Dedifferentiated amniotic fluid mesenchymal stem cell (primary cell): ENCODE measurements around the gene TRA2B.
A peak's percentile ranks its signal among the peaks of the same experiment; 100 is the strongest.

Experiments
- DNase-seq: peaks from one replicate; pipeline ENCODE4 v3.0.0-alpha.2; 2016; ENCODE audit errors: extremely low spot score

The TRA2B gene

DNA sequence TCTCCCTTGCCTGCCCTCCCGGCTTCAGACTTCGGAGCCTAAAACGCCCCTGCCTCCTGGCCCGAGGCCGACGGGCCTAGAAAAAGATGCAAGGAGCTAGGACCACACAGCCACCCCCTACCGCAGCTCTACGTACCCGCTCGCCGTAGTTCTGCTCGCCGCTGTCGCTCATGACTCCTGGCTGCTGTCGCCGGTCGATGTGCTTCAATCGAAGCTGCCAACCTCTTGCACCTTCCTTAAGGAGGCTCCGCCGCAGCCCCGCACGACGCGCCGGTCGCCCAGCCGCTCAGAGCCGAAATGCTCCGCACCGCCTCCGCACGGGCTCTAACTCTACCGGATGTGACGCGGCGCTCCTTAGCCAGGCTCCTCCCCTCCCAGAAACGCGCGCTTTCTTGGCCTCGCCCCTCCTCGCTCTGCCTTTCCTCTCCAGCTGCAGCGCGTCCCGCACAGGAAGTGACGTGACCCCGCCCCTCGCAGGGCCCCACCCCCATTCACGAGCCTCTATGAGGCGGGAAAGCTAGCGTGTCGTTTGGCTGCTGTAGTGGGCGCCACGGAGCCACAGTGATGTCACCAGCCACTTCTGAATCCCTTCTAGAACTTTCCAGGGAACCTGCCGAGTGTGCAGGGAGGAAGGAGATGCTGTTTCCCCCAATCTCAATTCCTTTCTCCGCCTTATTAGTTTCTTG is at the start of gene TRA2B:
TSS of gene TRA2B (minus strand) at position 326 of the 686 bp plus-strand sequence. CDS start at position 172, 154 bp downstream.
- DNase-seq: peak; percentile 99

DNA sequence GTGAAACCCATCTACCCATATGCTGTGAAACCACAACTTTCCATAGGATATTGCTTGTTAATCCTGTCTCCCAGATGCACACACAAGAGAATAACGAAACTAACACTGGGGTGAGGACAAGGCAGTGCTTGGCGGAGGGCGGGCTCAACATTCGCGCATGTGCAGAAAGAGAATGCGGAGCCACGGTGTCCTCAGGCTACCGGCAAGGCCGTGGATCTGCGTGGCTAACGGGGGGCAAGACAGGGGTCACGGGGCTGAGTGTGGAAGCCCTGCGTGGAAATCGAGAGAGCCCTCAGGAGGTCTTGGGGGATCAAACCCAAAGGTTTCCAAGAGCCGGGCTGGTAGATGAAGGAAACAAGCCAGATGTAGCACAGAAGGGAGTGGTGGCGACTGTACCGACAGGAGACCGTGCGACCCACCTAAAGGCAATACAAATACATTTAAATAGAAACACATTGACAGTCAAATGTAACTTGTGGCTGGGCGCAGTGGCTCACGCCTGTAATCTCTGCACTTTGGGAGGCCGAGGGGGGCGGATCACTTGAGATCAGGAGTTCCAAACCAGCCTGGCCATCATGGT is 48.5 kb upstream of the TRA2B start:
- no peak for DNase-seq

DNA sequence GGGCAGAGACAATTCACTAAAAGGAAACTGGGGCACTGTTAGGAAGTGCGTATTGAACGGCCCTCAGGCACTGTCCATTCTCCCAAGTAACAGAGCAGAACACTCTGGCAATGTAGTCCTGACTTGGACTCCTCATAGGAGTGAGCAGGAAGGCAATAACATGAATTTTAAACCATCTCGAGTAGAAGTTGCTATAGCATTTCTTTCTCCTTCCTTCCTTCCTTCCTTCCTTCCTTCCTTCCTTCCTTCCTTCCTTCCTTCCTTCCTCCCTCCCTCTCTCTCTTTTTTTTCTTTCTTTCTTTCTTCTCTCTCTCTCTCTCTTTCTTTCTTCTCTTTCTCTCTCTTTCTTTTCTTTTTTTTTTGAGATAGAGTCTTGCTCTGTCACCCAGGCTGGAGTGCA is 46.4 kb upstream of the TRA2B start:
- DNase-seq: no peak

DNA sequence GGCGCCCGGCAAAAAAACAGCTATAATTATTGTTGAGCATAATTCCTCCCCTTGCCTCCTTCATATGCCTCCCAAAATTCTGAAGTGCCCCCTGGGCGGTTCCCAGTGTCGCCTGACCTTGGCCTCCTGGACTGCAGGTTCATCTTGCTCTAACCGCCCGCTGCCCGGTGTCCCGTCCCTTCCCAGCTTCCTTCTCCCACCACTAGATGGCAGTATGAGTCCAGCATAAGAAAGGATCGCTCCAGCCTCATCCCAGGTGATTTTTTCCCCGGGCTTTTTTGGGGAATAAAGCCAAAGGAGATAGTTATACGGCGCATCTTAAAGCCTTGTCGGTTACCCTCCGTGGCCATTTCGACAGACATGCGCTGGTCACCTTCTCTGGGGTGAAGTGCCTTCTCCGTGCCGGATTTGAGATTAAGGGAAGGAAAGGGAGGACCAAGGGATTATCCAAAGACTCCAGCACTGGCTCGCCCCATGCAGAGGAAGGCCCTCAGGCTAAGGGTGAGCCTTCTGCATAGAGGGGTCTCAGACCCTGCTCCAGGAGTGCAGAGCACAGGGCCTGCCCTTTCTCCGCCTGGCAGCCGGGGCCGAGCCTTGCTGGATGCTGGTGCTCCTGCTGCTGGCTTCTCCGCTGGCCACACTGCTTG is 45.8 kb upstream of the TRA2B start:
- peak; percentile 71 for DNase-seq

DNA sequence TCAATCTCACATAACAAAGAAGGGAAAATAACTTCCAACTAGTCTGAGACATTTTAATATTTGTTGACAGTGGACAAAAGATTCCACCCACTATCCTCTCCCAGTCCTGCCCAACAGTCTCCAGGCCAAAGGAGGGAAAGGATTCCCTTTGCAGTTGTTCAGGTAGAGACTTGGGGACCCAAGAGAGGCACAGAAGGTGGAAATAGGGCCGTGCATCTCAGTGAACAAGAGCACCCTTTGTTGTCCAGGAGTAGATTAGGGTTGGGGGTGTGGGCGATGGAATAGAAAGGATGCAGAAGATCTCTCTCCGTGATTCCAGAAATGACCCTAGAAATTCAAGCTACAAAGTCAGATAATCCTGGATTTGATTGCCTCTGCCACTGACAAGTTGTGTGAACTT is 44.8 kb upstream of the TRA2B start:
- no peak for DNase-seq

DNA sequence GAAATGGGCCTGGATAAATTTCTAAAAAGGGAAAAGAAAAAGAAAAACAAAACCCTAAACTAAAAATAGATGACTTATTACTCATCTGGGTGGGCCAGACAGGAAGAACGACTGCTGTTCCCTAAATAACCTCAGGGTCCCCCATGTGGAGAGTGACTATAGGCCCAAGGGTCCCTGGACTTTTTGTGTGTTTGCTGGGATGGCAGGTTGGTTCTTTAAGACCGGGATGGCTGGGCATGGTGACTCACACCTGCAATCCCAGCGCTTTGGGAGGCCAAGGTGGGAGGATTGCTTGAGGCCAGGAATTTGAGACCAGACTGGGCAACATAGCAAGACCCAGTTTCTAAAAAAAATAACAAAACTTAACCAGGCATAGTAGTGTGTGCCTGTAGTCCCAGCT is 43.8 kb upstream of the TRA2B start:
- no peak for DNase-seq

DNA sequence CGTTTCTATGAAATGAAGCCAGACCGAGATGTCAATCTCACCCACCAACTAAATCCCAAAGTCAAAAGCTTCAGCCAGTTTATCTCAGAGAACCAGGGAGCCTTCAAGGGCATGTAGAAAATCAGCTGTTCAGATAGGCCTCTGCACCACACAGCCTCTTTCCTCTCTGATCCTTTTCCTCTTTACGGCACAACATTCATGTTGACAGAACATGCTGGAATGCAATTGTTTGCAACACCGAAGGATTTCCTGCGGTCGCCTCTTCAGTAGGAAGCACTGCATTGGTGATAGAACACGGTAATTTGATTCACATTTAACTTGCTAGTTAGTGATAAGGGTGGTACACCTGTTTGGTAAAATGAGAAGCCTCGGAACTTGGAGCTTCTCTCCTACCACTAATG is 41.9 kb upstream of the TRA2B start:
- no peak for DNase-seq

DNA sequence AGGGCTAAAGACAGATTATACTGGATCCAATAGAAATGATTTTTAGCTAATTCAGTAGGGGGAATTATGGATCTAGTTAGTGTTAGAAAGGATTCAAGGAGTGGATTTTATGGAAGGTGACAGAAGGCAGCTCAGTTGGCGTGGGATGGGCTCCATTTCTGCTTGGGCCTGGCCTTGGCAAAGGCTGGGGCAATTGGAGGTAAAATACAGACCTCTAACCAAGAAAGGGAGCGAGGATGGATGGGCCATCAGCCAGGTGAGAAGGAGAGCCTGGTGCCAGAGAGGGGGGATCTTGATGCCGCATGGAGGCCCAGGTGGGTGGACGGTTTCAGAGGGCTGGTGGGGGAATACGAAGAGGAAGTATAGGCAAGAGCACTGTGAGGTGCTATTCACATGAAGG is 40.7 kb upstream of the TRA2B start:
- no peak for DNase-seq

DNA sequence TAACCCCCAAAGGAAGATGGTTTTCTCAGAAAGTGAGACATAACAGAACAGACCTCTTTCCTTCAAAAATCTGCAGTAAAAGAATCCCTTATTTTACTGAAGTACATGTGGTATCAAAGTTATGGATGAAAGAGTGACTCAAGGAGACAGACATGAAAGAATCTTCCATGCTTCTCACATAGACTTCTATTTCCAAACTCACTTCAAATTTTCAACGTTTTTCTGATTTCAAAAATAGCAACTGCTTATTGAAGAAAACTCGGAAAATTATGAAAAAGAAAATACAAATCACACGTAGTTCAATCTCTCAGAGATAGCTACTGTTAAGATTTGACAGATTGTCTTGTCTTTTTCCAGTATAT is 39.8 kb upstream of the TRA2B start:
- DNase-seq: no peak

DNA sequence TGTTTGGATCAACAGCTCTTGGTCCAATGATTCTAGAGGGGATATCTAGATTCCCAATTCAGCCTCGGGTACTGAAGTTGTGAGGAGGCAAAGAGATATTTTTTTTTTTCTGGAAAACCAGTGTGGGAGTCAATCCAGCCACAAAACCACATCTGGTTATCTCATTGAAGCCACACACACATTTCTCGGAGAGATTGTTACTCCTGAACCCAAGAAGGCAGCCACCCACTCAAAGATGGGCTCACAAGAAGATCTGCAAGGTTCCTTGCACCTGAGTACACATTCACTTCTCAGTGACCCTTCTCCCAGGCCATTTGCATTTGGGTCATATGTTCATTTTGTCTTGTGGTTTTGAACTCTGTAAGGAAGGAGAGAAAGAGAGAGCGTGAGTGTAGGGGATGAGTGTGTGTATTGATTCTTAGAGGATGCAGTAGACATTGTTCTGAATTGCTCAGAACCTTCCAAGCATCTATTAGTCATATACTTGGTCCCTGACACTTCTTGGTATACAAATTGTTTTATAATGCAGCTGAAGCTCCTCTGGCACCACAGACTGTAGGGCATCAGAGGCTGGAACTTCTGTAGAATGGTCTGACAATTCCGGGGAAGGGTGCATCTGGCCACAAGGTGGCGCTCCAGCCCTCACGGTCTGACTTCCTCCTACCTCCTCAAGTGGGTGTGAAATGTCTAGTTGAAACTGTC is 39.3 kb upstream of the TRA2B start:
- DNase-seq: peak; percentile 65

DNA sequence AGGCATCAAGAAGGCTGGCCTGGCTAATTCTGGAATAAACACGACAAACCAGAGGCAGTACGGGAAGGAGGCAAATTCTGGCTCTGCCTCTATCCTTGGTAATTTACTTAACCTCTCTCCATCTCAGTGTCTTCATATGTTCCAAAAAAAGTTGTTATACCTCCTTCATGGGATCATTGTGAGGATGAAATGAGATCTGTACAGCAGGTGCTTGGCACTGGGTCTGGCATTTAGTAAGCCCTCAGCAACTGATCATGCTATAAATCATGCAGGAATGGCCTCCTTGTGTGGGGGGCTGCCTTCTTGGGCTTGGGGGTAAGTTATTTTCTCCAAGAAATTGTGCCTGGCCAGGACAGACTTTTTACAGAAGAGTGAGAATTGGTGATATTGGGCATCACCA is 38.3 kb upstream of the TRA2B start:
- no peak for DNase-seq

DNA sequence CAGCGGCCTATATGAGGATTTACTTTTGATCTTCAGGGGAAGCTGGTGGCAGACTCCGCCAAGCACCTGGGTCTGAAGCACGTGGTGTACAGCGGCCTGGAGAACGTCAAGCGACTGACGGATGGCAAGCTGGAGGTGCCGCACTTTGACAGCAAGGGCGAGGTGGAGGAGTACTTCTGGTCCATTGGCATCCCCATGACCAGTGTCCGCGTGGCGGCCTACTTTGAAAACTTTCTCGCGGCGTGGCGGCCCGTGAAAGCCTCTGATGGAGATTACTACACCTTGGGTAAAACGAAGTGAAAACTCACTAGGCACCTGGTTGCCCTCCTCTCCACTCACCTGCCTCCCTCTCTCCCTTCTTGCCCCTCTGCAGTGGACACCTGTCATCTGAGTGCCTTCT is 33.8 kb upstream of the TRA2B start:
- DNase-seq: no peak

DNA sequence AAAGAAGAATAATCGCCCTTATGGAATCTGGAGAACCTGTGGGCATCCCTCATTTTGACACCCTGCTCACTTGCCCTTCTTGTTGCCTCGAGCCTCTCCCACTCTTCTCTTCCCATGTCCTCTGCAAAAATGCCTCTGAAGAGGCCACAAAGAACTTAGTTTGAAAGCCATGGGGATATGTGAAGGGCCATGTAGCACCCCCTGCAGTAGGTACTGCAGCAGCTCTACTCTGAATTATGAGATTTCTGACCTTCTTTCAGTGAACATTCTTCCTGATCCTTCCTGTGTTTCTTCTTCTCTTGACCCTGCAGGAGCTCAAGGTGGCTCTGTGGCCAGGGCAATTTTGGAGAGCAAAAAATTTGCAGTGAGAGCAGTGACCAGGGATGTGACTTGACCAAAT is 30.4 kb upstream of the TRA2B start:
- DNase-seq: no peak

DNA sequence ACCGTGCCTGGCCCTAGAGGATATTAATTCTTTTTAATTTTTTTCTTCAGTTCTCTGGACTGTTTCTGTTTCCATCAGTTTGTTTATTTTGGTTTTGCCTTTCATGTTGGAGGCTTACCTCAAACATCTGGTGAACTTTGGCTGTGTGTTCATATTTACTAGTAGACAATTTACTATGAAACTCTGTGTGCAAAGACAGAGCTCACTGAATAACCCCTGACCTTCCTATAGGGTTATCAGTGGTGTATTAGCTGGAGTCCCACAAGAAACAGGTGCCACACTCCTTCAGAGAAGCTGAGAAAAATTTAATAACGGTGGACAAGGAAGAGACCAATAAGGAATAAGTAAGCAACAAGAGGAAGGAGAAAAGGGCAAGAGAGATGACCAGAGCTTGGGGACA is 28.8 kb upstream of the TRA2B start:
- DNase-seq: no peak

DNA sequence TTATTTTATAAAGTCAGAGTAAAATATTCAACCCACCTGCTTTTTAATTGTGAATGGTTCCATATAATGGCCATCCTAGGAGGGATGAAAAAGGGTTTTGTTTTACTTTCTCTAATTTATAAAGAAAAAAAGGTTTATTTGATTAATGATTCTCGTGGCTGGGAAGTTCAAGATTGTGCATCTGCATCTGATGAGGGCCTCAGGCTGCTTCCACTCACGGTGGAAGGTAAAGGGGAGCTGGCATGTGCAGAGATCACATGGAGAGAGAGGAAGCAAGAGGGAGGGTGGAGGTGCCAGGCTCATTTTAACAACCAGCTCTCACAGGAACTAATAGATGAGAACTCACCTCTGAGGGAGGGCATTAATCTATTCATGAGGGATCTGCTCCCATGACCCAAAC is 27.7 kb upstream of the TRA2B start:
- no peak for DNase-seq

DNA sequence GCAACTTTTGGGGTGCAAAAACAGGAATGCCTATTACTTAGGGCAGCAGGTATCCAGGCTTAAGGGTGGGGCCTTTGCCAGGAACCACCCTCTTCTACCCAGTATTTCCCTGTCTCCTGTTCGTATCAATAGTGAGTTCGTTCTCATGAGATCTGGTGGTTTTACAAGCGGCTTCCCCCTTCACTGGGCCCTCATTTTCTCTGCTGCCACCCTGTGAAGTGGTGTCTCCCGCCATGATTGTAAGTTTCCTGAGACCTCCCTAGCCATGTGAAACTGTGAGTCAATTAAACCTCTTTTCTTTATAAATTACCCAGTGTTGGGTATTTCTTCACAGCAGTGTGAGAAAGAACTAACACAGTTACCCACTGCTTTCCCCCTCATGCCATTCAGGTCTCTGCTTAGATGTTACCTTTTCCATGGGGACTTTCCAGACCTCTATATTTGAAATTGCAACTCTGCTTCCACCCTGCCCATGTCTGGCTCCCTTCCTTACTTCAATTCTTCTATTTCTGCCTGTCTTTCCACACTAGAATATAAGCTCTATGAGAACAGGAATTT is 23.9 kb upstream of the TRA2B start:
- no peak for DNase-seq

DNA sequence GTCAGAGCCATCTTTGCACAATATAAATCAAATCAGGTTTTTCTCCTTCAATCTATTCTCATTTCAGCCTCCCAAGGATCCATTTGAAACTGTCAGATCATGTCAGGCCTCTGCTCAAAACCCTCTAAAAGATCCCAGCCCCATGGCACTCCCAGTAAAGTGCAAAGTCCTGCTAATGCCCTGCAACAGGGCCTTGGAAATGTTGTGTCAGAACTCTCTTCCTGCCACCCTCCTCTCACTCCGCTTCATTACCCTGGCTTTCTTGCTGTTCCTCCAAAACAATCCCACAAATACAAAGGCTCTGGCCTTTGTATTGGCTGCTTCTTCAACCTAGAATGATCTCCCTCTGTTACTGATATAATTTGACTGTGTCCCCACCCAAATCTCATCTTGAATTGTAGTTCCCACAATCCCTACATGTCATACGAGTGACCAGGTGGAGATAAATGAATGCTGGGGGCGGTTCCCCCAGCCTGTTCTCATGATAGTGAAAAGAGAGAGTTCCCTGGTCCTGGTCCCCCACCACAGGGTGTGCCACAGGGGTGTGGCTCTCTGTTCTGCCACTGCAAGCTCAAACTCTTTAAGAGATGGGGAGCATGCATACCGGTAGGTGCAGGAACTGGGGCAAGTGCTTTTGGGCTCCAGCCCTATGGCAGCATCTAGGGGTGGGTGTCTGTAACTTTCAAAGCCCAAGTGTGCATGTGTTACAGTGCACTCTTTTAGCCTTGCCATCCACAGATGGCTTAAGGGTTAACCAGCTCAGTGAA is 22.9 kb upstream of the TRA2B start:
- DNase-seq: no peak

DNA sequence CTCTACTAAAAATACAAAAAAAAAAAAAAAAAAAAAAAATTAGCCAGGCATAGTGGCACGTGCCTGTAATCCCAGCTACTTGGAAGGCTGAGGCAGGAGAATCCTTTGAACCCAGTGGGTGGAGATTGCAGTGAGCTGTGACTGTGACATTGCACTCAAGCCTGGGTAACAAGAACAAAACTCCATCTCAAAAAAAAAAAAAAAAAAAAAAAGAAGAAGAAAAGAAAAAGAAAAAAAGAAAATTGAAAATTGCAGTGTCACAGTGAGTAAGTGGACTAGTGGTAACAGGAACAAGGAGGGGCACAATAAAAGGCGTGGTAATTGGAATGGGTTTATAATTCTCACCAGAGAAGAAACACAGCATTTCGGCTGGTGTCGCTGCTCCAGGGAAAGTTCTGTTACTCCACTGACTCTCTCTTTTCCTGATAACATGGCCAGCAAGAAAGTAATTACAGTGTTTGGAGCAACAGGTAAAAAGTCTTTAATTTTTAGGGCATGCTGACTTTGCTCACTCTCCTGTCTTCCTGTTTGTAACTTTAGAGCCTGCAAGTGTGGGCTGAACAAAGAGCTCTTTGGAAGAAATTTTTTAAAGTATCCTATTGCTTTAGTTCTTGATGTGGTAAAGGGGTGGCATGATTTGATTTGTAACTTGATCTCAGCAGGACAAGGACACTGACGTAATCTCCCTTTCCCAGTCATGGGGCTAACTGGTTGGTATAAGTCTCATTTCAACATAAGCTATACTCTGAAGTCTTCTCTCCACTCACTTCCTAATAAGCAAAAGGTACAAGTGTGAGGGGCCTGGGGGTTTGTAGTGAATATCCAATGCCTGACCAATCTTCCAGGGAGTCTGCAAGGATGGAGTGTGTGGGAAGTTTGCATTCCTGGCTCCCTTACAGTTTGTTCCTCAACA is 22.1 kb upstream of the TRA2B start:
- peak; percentile 83 for DNase-seq

DNA sequence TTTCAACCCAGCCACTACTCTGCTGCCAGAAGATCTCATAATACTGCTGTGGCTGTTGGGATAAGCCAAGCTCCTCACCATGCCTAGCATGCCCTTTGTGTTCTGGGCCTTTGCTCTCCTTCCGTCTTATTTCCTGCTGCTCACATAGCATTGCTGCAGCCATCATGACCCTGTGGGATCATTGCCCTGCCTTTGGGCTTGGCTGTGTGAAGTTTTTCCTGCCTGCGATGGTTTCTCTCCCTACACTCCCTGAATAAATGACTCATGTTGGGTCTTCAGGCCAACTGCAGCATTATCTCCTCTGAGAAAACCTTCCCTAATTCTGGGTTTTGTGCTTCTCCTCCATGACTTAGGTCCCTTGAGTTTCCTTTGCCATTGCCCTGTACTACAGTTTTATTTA is 20.8 kb upstream of the TRA2B start:
- DNase-seq: no peak

DNA sequence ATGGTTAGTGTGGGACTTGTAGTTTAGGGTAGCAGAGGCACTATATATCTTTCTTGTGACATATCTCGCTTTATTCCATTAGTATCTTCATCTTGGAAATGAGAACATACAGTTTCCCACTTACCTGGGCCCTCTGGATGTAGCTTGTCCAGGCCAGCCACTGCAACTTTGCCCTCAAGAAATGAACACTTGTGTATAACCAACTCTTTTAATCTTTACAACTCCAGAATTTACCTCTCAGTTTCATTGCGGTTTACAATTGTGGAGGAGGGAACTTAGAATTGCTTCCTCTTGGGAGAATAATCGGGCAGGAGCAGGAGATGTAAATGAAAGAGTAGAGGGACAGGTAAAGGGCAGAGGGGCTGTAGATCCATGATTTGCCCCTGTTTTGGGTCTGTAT is 18.4 kb upstream of the TRA2B start:
- no peak for DNase-seq

DNA sequence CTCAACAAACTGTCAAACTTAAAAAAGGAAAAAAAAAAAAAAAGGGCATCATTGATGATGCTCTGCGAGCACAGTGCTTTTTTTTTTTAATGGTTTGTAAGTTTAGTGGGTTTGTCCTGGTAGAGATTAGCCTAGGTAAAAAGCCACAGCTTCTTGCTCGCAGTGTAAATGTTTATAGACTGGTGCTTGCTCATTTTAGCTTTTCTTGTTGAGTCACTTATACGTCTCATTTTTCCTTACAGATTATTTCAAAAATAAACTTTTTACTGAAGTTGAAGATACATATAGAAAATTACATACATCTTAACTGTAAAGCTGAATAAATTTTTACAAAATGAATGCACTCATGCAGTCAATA is 16.5 kb upstream of the TRA2B start:
- DNase-seq: no peak
